Dendritic cell treated with granulocyte-macrophage colony-stimulating factor and Interleukin-4, amounts not matched to agents 40 ng/mL and 50 ng/mL, for 4 days (primary cell): ENCODE results near the gene SMARCD3.

ENCODE experiments used
- H3K27ac Mint-ChIP-seq: one replicate; pipeline ENCODE4 v1.8.0; 2022; ENCODE audit warnings: mild to moderate bottlenecking, mixed read lengths
- H3K27me3 Mint-ChIP-seq: one replicate; pipeline ENCODE4 v1.8.0; 2022; ENCODE audit warnings: mild to moderate bottlenecking, mixed read lengths
- H3K36me3 Mint-ChIP-seq: one replicate; pipeline ENCODE4 v1.8.0; 2022; ENCODE audit warnings: low read depth, mixed read lengths
- H3K4me1 Mint-ChIP-seq: one replicate; pipeline ENCODE4 v1.8.0; 2022; ENCODE audit warnings: low read depth, mixed read lengths
- H3K4me3 Mint-ChIP-seq: one replicate; pipeline ENCODE4 v1.8.0; 2022; ENCODE audit warnings: mild to moderate bottlenecking, moderate library complexity, mixed read lengths
- H3K9me3 Mint-ChIP-seq: one replicate; pipeline ENCODE4 v1.8.0; 2022; ENCODE audit warnings: mixed read lengths
- intact Hi-C: fragments of 100-400 bp; cut with micrococcal nuclease; formaldehyde crosslinking; loops from one replicate; pipeline ENCODE4 v1.15.0; 2022

Gene SMARCD3

DNA sequence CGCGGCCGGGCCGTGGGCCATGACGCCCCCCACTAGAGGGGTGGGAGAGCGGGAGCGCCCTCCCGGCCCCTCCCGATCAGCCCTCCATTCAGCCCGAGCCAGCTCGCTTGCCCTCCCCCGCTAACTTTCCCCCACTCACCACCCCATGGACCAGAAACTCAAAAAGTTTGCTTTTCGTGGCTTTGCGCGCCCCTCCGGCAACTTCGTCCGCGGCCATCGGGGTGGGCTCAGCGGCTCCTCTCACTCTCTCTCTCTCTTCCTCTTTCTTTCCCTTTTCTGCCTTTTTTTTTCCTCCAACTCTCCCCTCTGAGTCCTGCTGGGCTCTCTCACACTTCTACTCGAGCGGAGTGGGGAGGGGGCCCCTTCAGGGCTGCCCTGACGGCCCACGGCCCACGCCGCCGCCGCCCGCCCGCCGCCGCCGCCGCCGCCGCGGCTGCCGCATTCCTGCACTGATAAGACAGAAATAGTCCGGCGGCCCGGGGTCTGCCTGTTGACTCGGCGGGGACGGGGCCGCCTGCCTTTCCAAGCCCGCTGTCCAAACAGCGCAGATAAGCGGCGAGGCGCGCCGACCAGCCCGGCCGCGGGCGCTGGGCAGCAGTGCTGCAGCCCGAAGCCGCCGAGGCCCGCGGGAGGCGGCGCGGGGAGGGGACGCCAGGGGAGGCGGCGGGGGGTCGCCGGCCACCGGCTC lies at the start of gene SMARCD3:
SMARCD3 (minus strand) TSS at position 349 of the 688 bp plus-strand sequence; CDS start at position 217, 132 bp downstream.
- no peaks in the 10 kb centered on the region for H3K9me3 Mint-ChIP-seq
- H3K36me3 Mint-ChIP-seq, result no peaks in the 10 kb centered on the region
- peaks cover 52% of the 10 kb centered on the region for H3K4me1 Mint-ChIP-seq
- H3K27me3 Mint-ChIP-seq, result peaks cover 86% of the 10 kb centered on the region
- intact Hi-C loops, result no loop called here
- H3K4me3 Mint-ChIP-seq, result peak within 1 kb of the TSS; percentile 78
- H3K27ac Mint-ChIP-seq, result peak within 1 kb of the TSS; percentile 75

DNA sequence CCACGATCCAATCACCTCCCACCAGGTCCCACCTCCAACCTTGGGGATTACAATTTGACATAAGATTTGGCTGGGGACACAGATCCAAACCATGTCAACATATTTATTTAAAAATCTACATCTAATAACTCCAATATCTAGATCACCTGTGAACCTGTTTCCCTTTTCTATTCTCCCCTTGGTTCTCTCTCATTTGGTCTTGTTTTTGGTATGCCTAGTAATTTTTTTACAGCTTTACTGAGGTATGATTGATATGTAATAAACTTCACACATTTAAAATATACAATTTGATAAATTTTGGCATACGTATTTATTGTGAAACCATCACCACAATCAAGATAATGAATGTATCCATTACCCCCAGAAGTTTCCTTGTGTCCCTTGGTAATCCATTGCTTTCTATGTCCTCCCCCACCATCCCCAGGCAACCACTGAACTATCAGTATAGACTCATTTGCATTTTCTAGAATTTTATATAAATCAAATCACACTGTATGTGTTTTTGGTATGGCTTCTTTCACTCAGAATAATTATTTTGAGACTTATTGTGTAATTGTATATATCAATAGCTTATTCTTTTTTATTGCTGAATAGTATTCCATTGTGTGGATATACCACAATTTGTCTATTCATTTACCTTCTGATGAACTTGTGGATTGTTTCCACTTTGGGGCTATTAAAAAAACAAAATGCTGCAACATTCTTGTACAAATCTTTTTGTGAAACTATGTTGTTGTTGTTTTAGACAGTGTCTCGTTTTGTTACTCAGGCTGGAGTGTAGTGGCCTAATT lies 47.9 kb upstream of the SMARCD3 start:
- no peaks in the 10 kb centered on the region for H3K36me3 Mint-ChIP-seq
- peaks cover 38% of the 10 kb centered on the region for H3K27me3 Mint-ChIP-seq
- H3K4me1 Mint-ChIP-seq, result no peaks in the 10 kb centered on the region
- no peak overlapping the region for H3K27ac Mint-ChIP-seq
- H3K9me3 Mint-ChIP-seq, result no peaks in the 10 kb centered on the region
- no peak overlapping the region for H3K4me3 Mint-ChIP-seq
- intact Hi-C loops, result no loop called here

DNA sequence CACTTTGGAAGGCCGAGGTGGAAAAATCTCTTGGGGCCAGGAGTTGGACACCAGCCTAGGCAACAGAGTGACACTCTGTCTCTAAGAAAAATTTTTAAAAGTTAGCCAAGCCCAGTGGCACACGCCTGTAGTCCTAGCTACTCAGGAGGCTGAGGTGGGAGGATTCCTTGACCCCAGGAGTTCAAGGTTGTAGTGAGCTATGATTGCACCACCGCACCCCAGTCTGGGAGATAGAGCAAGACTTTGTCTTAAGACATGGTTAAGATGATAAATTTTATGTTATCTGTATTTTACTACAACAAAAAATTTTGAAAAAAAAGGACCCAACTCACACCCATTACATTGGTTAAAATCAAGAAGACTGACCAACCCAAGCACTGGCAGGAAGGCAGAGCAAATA lies 44.4 kb upstream of the SMARCD3 start:
- Mint-ChIP-seq H3K36me3 (no peaks in the 10 kb centered on the region), H3K9me3 (no peaks in the 10 kb centered on the region), H3K4me3 (no peak overlapping the region), H3K27me3 (peaks cover 25% of the 10 kb centered on the region), H3K4me1 (no peaks in the 10 kb centered on the region), H3K27ac (no peak overlapping the region)
- intact Hi-C loops, result no loop called here

DNA sequence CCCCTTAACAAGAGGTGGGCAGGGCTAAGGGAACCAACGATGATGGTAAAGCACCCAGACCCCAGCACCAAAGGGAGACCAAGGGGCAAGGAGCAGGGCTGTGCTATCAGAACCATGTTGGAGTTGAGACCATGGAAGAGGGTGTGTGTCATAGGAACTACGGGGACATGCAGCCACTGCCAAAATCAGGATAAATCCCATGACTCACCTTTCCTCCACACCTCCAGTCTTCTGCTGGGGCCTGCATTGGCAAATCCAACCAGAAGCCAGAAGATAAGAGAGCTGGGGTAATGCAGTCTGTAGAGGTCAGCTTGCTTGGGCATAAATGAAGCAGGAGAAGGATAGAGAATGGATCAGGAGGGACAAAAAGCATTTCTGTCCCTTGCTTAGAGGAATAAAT lies 42.7 kb upstream of the SMARCD3 start:
- intact Hi-C loops, result no loop called here

DNA sequence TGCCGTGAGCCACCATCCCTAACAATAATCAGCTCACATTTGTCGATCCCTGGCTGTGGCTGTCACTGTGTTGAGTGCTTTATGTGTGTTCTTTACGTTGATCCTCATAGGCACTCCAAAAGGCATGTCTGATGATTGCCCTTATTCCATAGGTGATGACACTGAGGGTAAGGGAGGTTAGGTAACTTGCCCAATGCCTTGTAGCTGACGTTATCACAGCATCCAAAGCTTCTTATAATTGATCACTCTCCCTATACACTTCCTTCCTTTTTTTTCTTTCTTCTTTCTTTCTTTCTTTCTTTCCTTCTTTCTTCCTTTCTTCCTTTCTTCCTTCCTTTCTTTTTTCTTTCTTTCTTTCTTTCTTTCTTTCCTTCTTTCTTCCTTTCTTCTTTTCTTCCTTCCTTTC lies 41.9 kb upstream of the SMARCD3 start:
- H3K9me3 Mint-ChIP-seq, result no peaks in the 10 kb centered on the region
- peaks cover 25% of the 10 kb centered on the region for H3K27me3 Mint-ChIP-seq
- no peak overlapping the region for H3K4me3 Mint-ChIP-seq
- intact Hi-C loops, result no loop called here
- no peaks in the 10 kb centered on the region for H3K4me1 Mint-ChIP-seq
- H3K36me3 Mint-ChIP-seq, result no peaks in the 10 kb centered on the region
- H3K27ac Mint-ChIP-seq, result no peak overlapping the region

More for the DNA sequence above, 42.7 kb upstream of the SMARCD3 start:
- Mint-ChIP-seq H3K4me1 (no peaks in the 10 kb centered on the region), H3K36me3 (no peaks in the 10 kb centered on the region), H3K9me3 (no peaks in the 10 kb centered on the region), H3K27me3 (peaks cover 26% of the 10 kb centered on the region), H3K4me3 (no peak overlapping the region), H3K27ac (no peak overlapping the region)

DNA sequence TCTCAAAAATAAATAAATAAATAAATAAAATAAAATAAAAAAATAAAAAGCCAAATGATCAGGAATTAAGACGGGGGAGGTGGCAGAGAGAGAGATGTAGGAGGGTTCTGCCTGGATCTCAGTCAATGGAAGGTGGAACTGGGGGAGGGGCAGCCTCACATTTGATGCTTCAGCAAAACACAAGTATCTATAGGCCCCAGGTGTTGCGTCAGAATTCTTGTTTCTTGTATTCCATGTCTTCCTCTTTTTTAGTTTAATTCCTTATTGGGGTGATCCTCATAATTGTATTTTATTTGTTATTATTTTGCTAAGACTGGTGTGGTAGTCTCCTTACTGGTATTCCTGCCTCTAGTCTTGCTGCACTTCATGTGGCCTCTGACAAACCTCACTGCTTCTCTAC lies 41.4 kb upstream of the SMARCD3 start:
- H3K27me3 Mint-ChIP-seq, result peaks cover 23% of the 10 kb centered on the region
- no peaks in the 10 kb centered on the region for H3K9me3 Mint-ChIP-seq
- H3K4me3 Mint-ChIP-seq, result no peak overlapping the region
- H3K4me1 Mint-ChIP-seq, result no peaks in the 10 kb centered on the region
- H3K27ac Mint-ChIP-seq, result no peak overlapping the region
- H3K36me3 Mint-ChIP-seq, result no peaks in the 10 kb centered on the region
- intact Hi-C loops, result no loop called here

DNA sequence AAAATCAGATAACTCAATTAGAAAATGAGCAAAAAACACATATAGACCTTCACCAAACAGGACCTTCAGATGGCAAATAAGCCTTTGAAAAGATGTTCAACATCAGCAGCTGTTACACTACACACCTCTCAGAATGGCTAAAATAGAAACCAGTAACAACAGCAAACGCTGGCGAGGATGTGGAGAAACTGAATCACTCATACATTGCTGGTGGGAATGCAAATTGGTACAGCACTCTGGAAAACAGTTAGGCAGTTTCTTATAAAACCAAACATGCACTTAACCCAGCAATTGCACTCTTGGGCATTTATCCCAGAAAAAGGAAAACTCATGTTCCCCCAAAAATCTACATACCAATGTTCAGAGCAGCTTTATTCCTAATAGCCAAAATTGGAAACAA lies 37.7 kb upstream of the SMARCD3 start:
- intact Hi-C loops, result no loop called here
- Mint-ChIP-seq H3K36me3 (no peaks in the 10 kb centered on the region), H3K4me1 (no peaks in the 10 kb centered on the region), H3K9me3 (no peaks in the 10 kb centered on the region), H3K4me3 (no peak overlapping the region), H3K27ac (no peak overlapping the region), H3K27me3 (peaks cover 33% of the 10 kb centered on the region)

DNA sequence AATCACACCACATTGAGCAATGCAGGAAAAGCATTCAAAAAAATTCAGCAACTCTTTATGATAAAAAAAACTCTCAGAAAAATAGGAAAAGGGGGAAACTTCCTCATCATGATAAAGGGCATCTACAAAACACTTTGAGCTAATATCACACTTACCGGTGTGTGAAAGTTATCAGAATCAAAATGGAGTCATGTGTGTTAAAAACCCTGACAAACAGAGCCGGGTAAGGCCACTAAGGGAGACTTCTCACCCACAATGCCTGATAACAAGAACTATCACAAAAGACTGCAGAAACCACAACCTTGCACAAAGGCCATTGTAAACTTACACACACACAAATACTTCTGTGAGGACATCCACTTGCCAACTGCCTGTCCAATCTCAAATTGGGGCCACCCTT lies 34.8 kb upstream of the SMARCD3 start:
- no peaks in the 10 kb centered on the region for H3K9me3 Mint-ChIP-seq
- H3K27me3 Mint-ChIP-seq, result peaks cover 39% of the 10 kb centered on the region
- intact Hi-C loops, result no loop called here
- H3K4me1 Mint-ChIP-seq, result no peaks in the 10 kb centered on the region
- no peaks in the 10 kb centered on the region for H3K36me3 Mint-ChIP-seq
- H3K27ac Mint-ChIP-seq, result no peak overlapping the region
- H3K4me3 Mint-ChIP-seq, result no peak overlapping the region

DNA sequence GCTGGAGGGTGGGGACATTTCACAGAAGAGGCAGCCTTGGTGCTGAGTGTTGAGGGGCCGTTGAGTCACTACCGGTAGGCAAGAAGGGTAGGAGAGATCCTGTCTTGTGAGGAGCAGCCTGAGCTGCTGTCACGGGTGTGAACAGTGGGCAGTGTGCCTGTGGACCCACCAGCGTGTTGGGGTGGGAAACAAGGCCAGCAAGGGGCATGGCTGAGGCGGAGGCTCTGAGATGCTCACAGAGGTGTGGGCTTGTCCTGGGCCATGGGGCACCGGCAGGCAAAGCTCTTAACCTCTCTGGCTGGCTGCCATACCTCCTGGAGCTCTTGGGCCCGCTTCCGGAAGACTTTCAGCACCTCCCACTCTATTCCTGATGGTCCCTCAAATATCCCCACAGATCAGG lies 33.6 kb upstream of the SMARCD3 start:
- peaks cover 46% of the 10 kb centered on the region for H3K27me3 Mint-ChIP-seq
- H3K4me1 Mint-ChIP-seq, result peaks cover 6% of the 10 kb centered on the region
- intact Hi-C loops, result no loop called here
- no peaks in the 10 kb centered on the region for H3K36me3 Mint-ChIP-seq
- H3K4me3 Mint-ChIP-seq, result no peak overlapping the region
- H3K27ac Mint-ChIP-seq, result no peak overlapping the region
- H3K9me3 Mint-ChIP-seq, result no peaks in the 10 kb centered on the region

DNA sequence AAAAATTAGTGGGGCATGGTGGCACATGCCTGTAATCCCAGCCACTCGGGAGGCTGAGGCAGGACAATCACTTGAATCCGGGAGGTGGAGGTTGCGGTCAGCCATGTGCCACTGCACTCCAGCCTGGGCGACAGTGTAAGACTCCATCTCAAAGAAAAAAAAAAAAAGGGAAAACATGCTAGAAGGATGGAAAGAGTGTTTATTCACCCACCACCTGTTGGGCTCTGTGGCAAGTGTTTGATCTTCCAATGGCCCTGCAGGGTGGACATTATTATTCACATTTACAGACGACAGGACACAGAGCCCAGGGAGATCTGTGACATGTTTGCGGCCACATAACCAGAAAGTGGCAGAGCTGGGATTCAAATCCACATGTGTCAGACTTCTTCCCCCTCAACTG lies 33.2 kb upstream of the SMARCD3 start:
- Mint-ChIP-seq H3K36me3 (no peaks in the 10 kb centered on the region), H3K9me3 (no peaks in the 10 kb centered on the region), H3K4me3 (no peak overlapping the region), H3K27me3 (peaks cover 46% of the 10 kb centered on the region), H3K27ac (no peak overlapping the region), H3K4me1 (peaks cover 8% of the 10 kb centered on the region)
- intact Hi-C loops, result no loop called here

DNA sequence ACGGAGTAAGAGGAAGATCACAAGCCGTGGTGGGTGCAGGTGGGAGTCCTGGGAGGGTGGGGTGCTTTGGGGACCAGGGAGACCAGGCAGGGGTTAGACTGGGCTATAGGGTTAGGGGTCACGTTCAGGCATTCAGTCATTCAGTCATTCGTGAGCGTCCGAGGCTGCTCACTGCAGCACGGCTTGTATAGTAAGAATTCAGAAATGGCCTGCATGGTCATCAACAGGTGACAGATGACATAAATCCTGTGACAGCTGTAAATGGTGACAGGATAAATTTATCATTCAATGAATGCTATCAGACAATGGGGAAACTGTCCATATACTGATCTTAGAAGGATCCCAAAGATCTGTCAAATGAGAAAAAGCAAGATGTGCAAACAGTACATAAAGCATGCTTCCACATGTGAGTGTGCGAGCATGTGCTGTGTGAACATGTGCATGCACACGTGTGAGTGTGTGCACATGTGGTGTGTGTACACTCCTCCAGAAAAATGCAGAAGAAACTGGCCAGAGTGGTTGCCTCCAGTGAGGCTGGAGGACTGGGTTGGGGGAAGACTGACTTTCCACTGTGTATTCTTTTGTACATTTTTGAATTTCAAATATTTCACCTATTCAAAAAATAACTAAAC lies 32.0 kb upstream of the SMARCD3 start:
- intact Hi-C loops, result no loop called here
- H3K27ac Mint-ChIP-seq, result no peak overlapping the region
- H3K4me1 Mint-ChIP-seq, result peaks cover 19% of the 10 kb centered on the region
- H3K9me3 Mint-ChIP-seq, result no peaks in the 10 kb centered on the region
- H3K4me3 Mint-ChIP-seq, result no peak overlapping the region
- no peaks in the 10 kb centered on the region for H3K36me3 Mint-ChIP-seq
- peaks cover 52% of the 10 kb centered on the region for H3K27me3 Mint-ChIP-seq

DNA sequence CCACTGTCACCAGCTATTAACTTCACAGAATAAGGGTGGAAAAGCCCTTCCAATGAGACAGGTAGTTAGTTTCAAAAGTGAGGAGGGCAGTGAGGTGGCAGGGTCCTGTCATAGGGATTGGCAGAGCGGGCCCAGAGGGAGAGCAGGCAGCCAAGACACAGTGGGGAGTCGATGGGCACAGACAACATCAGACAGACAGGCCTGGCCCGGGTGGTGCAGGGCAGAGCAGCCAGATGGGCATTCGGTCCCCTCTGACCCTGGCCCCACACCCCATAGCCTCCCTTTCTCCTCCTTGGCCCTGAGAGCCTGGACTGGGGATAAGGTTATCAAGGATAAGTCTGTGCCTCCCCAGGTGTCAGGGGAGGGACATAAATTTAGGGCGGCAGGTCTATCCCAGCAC lies 31.4 kb upstream of the SMARCD3 start:
- Mint-ChIP-seq H3K4me1 (peaks cover 25% of the 10 kb centered on the region), H3K27me3 (peaks cover 49% of the 10 kb centered on the region), H3K36me3 (no peaks in the 10 kb centered on the region), H3K4me3 (no peak overlapping the region), H3K27ac (no peak overlapping the region), H3K9me3 (no peaks in the 10 kb centered on the region)
- intact Hi-C loops, result no loop called here

DNA sequence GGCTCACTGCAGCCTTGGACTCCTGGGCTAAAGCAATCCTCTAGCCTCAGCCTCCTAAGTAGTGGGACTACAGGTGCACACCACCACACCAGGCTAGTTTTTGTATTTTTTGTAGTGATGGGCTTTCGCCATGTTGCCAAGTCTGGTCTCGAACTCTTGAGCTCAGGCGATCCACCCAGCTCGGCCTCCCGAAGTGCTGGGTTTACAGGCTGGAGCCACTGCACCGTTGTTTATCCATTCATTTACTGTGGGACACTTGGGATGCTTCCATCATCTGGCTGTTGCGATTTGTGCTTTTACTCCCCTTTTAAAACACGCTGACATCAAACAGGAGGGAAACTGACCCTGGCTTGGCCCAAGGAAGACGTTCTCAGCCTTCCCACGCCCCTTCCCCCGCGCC lies 30.5 kb upstream of the SMARCD3 start:
- peaks cover 34% of the 10 kb centered on the region for H3K4me1 Mint-ChIP-seq
- H3K4me3 Mint-ChIP-seq, result no peak overlapping the region
- H3K27ac Mint-ChIP-seq, result no peak overlapping the region
- no peaks in the 10 kb centered on the region for H3K9me3 Mint-ChIP-seq
- H3K36me3 Mint-ChIP-seq, result no peaks in the 10 kb centered on the region
- peaks cover 44% of the 10 kb centered on the region for H3K27me3 Mint-ChIP-seq
- intact Hi-C loops, result no loop called here

DNA sequence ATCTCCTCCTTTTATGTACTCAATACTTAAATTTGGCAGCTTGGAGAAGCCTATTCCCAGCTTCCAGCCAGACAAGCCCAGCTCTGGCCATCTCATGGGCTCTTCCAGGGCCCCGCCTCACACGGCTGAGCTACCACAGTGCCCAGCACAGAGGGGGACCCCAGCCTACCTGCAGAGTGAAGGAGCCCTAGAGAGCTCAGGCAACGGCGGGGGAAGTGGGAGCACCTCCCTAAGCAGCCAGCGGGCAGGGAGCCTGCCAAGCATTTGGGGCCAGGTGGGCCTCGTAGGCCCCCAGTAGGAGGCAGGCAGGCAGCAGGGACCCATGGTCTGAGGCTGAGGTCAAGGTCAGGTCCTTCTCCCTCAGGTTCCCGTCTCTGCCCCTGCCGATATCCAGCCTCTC lies 29.1 kb upstream of the SMARCD3 start:
- Mint-ChIP-seq H3K27ac (no peak overlapping the region), H3K27me3 (peaks cover 33% of the 10 kb centered on the region), H3K9me3 (no peaks in the 10 kb centered on the region), H3K4me3 (peak overlapping the region; percentile 52), H3K4me1 (peaks cover 47% of the 10 kb centered on the region), H3K36me3 (no peaks in the 10 kb centered on the region)
- intact Hi-C loops, result no loop called here
